SU-DHL-6 (cell line): ENCODE measurements around the gene MED12L.

ENCODE experiments used
- H2AFZ ChIP-seq: fragments of 200-600 bp; sonication (generic); 2 replicates; pipeline ENCODE4 v1.6.1; 2014; ENCODE audit warnings: low read depth, mild to moderate bottlenecking, moderate library complexity, mixed read lengths, antibody characterized with exemption, low read length; ENCODE audit not compliant: severe bottlenecking
- H3F3A ChIP-seq: fragments of 200-600 bp; shearing (Covaris generic); 2 replicates; pipeline ENCODE4 v1.6.0; 2016; ENCODE audit warnings: antibody characterized with exemption, mild to moderate bottlenecking; ENCODE audit not compliant: insufficient read depth
- H3K27ac ChIP-seq: fragments of 200-600 bp; sonication (generic); 2 replicates; pipeline ENCODE4 v1.5.1; 2016; ENCODE audit warnings: low read depth, mild to moderate bottlenecking, low read length, moderate library complexity, mixed read lengths
- H3K27me3 ChIP-seq: fragments of 200-600 bp; sonication (generic), shearing (Covaris generic); 2 replicates; pipeline ENCODE4 v1.6.0; 2014; ENCODE audit warnings: mild to moderate bottlenecking, low read length
- H3K36me3 ChIP-seq: fragments of 200-600 bp; sonication (generic); 2 replicates; pipeline ENCODE4 v1.6.1; 2014; ENCODE audit warnings: mild to moderate bottlenecking, low read length, mixed read lengths
- H3K4me2 ChIP-seq: fragments of 300-600, 200-600 bp; shearing (Covaris generic), sonication (generic); 2 replicates; pipeline ENCODE4 v1.6.0; 2014; ENCODE audit warnings: low read length, low read depth, mild to moderate bottlenecking; ENCODE audit not compliant: poor library complexity, severe bottlenecking
- H3K4me3 ChIP-seq: fragments of 200-600 bp; sonication (generic); 2 replicates; pipeline ENCODE4 v1.5.1; 2014; ENCODE audit warnings: antibody characterized with exemption, low read length, mild to moderate bottlenecking, mixed read lengths; ENCODE audit not compliant: insufficient read depth, poor library complexity, severe bottlenecking
- H3K79me2 ChIP-seq: fragments of 200-600 bp; sonication (generic); 2 replicates; pipeline ENCODE4 v1.6.1; 2014; ENCODE audit warnings: mild to moderate bottlenecking, low read length, moderate library complexity; ENCODE audit not compliant: insufficient read depth
- H3K9ac ChIP-seq: fragments of 200-600 bp; sonication (generic); 2 replicates; pipeline ENCODE4 v1.7.0; 2014; ENCODE audit warnings: mild to moderate bottlenecking, low read length
- H3K9me2 ChIP-seq: fragments of 200-600 bp; sonication (generic); replicated peaks from 2 replicates; pipeline ENCODE4 v1.6.1; 2014; ENCODE audit warnings: low read length; ENCODE audit not compliant: insufficient read depth
- H3K9me3 ChIP-seq: fragments of 200-600 bp; sonication (generic); 2 replicates; pipeline ENCODE4 v1.6.1; 2014; ENCODE audit warnings: low read length, mixed read lengths; ENCODE audit not compliant: insufficient read depth
- H4K20me1 ChIP-seq: fragments of 200-600 bp; sonication (generic); 2 replicates; pipeline ENCODE4 v1.6.1; 2014; ENCODE audit warnings: low read depth, mild to moderate bottlenecking, antibody characterized with exemption, low read length, moderate library complexity, mixed read lengths
- CTCF ChIP-seq: fragments of 200-600 bp; sonication (generic); IDR thresholded peaks from one replicate; pipeline ENCODE4 v1.5.1; 2017; ENCODE audit warnings: antibody characterized with exemption, mild to moderate bottlenecking, low read length, moderate library complexity; ENCODE audit not compliant: insufficient read depth, poor library complexity, severe bottlenecking
- EZH2phosphoT487 ChIP-seq: fragments of 200-600 bp; sonication (generic), shearing (Covaris generic); conservative IDR thresholded peaks from 2 replicates; pipeline ENCODE4 v1.6.1; 2018; ENCODE audit warnings: mild to moderate bottlenecking, antibody characterized with exemption, low read length, moderate library complexity, mixed read lengths

MED12L gene

GRCh38 chr3:151314137-151314536 is 228.7 kb downstream of the MED12L start:
- Histone ChIP-seq H4K20me1 (no peaks in the 10 kb centered on the region), H3K27ac (no peak overlapping the region), H3K4me3 (no peak overlapping the region), H3K9ac (no peak overlapping the region), H3K9me2 (no peaks in the 10 kb centered on the region), H3K79me2 (no peaks in the 10 kb centered on the region), H3F3A (no peaks in the 10 kb centered on the region), H3K9me3 (no peaks in the 10 kb centered on the region), H3K36me3 (no peaks in the 10 kb centered on the region), H2AFZ (no peak overlapping the region), H3K27me3 (no peaks in the 10 kb centered on the region), H3K4me2 (no peak overlapping the region)
- TF ChIP-seq CTCF = no peak
- TF ChIP-seq EZH2phosphoT487 = no peak

GRCh38 chr3:151314593-151314992 is 229.1 kb downstream of the MED12L start:
- Histone ChIP-seq H2AFZ (no peak overlapping the region), H3K27ac (no peak overlapping the region), H3K79me2 (no peaks in the 10 kb centered on the region), H3K9me2 (no peaks in the 10 kb centered on the region), H3K4me3 (no peak overlapping the region), H3F3A (no peaks in the 10 kb centered on the region), H3K27me3 (no peaks in the 10 kb centered on the region), H3K9me3 (no peaks in the 10 kb centered on the region), H3K9ac (no peak overlapping the region), H3K36me3 (no peaks in the 10 kb centered on the region), H3K4me2 (no peak overlapping the region), H4K20me1 (no peaks in the 10 kb centered on the region)
- TF ChIP-seq CTCF (no peak), EZH2phosphoT487 (no peak)

GRCh38 chr3:151315136-151315535 is 229.7 kb downstream of the MED12L start:
- H3K4me2 ChIP-seq = no peak overlapping the region
- no peak overlapping the region for H2AFZ ChIP-seq
- H3K36me3 ChIP-seq = no peaks in the 10 kb centered on the region
- no peaks in the 10 kb centered on the region for H3K79me2 ChIP-seq
- no peaks in the 10 kb centered on the region for H3K27me3 ChIP-seq
- H3K4me3 ChIP-seq = no peak overlapping the region
- no peak overlapping the region for H3K27ac ChIP-seq
- H4K20me1 ChIP-seq = no peaks in the 10 kb centered on the region
- H3K9ac ChIP-seq = no peak overlapping the region
- no peak for TF ChIP-seq EZH2phosphoT487
- TF ChIP-seq CTCF = no peak
- H3K9me2 ChIP-seq = no peaks in the 10 kb centered on the region
- H3F3A ChIP-seq = no peaks in the 10 kb centered on the region
- no peaks in the 10 kb centered on the region for H3K9me3 ChIP-seq

GRCh38 chr3:151315846-151316245 is 230.4 kb downstream of the MED12L start:
- Histone ChIP-seq H4K20me1 (no peaks in the 10 kb centered on the region), H3K4me3 (no peak overlapping the region), H3K4me2 (no peak overlapping the region), H3K9ac (no peak overlapping the region), H3K27ac (no peak overlapping the region), H3K79me2 (no peaks in the 10 kb centered on the region), H2AFZ (no peak overlapping the region), H3K27me3 (no peaks in the 10 kb centered on the region), H3K9me3 (no peaks in the 10 kb centered on the region), H3K9me2 (no peaks in the 10 kb centered on the region), H3K36me3 (no peaks in the 10 kb centered on the region), H3F3A (no peaks in the 10 kb centered on the region)
- TF ChIP-seq EZH2phosphoT487 (no peak), CTCF (no peak)
